Esophagus (tissue), 2 donors: ENCODE results near the gene BHLHE40. TPM values are rescaled to one million over a fixed set of nuclear protein-coding genes. Genes with fewer than 3 reads are reported as not detected.
A peak's percentile ranks its signal among the peaks of the same experiment; 100 is the strongest.

ENCODE experiments used
- H3K27ac ChIP-seq, 2 donors: one replicate each; pipeline ENCODE4 v1.5.1; 2013; ENCODE audit warnings: low read depth in 2 of 2, mild to moderate bottlenecking in 2 of 2, inconsistent platforms in 1 of 2, low read length in 1 of 2, moderate library complexity in 1 of 2
- H3K27me3 ChIP-seq, 2 donors: one replicate each; pipeline ENCODE4 v1.6.1; 2013; ENCODE audit warnings: low read length in 2 of 2, control low read depth in 1 of 2, mild to moderate bottlenecking in 1 of 2; ENCODE audit not compliant: insufficient read depth in 2 of 2, control insufficient read depth in 1 of 2
- H3K36me3 ChIP-seq, 2 donors: one replicate each; pipeline ENCODE4 v1.6.1; 2013; ENCODE audit warnings: low read length in 1 of 2; ENCODE audit not compliant: control insufficient read depth in 2 of 2, insufficient read depth in 2 of 2
- H3K4me1 ChIP-seq, 2 donors: one replicate each; pipeline ENCODE4 v1.6.1; 2013; ENCODE audit warnings: low read length in 1 of 2; ENCODE audit not compliant: control insufficient read depth in 2 of 2, insufficient read depth in 2 of 2
- H3K4me3 ChIP-seq, 2 donors: one replicate each; pipeline ENCODE4 v1.5.1; 2013; ENCODE audit warnings: low read length in 2 of 2, mild to moderate bottlenecking in 2 of 2, low read depth in 1 of 2, moderate library complexity in 1 of 2
- H3K9me3 ChIP-seq, 2 donors: one replicate each; pipeline ENCODE4 v1.6.1; 2013; ENCODE audit warnings: mild to moderate bottlenecking in 2 of 2, low read depth in 1 of 2, low read length in 1 of 2, moderate library complexity in 1 of 2; ENCODE audit not compliant: control insufficient read depth in 2 of 2, insufficient read depth in 1 of 2
- WGBS, 2 donors: extraction: QIAGEN DNeasy Blood & Tissue Kit; methylation state at CpG; one replicate each; pipeline ENCODE4 v1.1.7; 2013; 5-methylcytosine and 5-hydroxymethylcytosine counted together
- polyA plus RNA-seq, 2 donors: library from polyadenylated mRNA; stranded (reverse); fragments of 200-250 nt; gene quantifications; one replicate each; pipeline ENCODE4 v1.2.3, GENCODE V29; 2013
- donor health status: healthy with polysubstance abuse.
- donor health status: Bipolar disorder and iron deficiency.

Gene BHLHE40
- polyA plus RNA-seq, 2 donors = 84.0 to 185 TPM

GRCh38 chr3:4996223-4996765, 17.1 kb downstream of the BHLHE40 start:
- Histone ChIP-seq H3K27me3 (no peaks in the 10 kb centered on the region), H3K4me1 (peaks cover 0 to 17% of the 10 kb centered on the region in 2 donors), H3K36me3 (no peaks in the 10 kb centered on the region), H3K27ac (no peak overlapping the region), H3K9me3 (peaks cover 0 to under 1% of the 10 kb centered on the region in 2 donors), H3K4me3 (no peak overlapping the region)
- 94% methylated on average over 8 of the region's 8 CpGs for WGBS, 2 donors

- 80 to 89% methylated on average over 11 of the region's 11 CpGs for WGBS, 2 donors
Measured at GRCh38 chr3:4996771-4997291, 17.6 kb downstream of the BHLHE40 start.

GRCh38 chr3:4997946-4998345, 18.7 kb downstream of the BHLHE40 start:
- Histone ChIP-seq H3K4me3 (no peak overlapping the region), H3K27ac (no peak overlapping the region), H3K27me3 (no peaks in the 10 kb centered on the region), H3K4me1 (peaks cover 0 to 18% of the 10 kb centered on the region in 2 donors), H3K36me3 (no peaks in the 10 kb centered on the region), H3K9me3 (peaks cover 0 to 2% of the 10 kb centered on the region in 2 donors)
- WGBS, 2 donors = 82 to 85% methylated on average over 7 of the region's 7 CpGs

More at GRCh38 chr3:4996771-4997291, 17.6 kb downstream of the BHLHE40 start:
- H3K4me3 ChIP-seq = no peak overlapping the region
- H3K27me3 ChIP-seq = no peaks in the 10 kb centered on the region
- H3K36me3 ChIP-seq = no peaks in the 10 kb centered on the region
- H3K27ac ChIP-seq = no peak overlapping the region
- H3K9me3 ChIP-seq = peaks cover 0 to 2% of the 10 kb centered on the region in 2 donors
- H3K4me1 ChIP-seq = peaks cover 0 to 18% of the 10 kb centered on the region in 2 donors

- no peak overlapping the region for H3K27ac ChIP-seq
- WGBS, 2 donors = 47 to 55% methylated on average over 6 of the region's 6 CpGs
- no peak overlapping the region for H3K4me3 ChIP-seq
- peaks cover 0 to 2% of the 10 kb centered on the region in 2 donors for H3K9me3 ChIP-seq
- H3K27me3 ChIP-seq = no peaks in the 10 kb centered on the region
- peaks cover 0 to 21% of the 10 kb centered on the region in 2 donors for H3K4me1 ChIP-seq
- H3K36me3 ChIP-seq = no peaks in the 10 kb centered on the region
Measured at GRCh38 chr3:4999531-5000184, 20.4 kb downstream of the BHLHE40 start.

GRCh38 chr3:5001135-5001534, 21.9 kb downstream of the BHLHE40 start:
- WGBS, 2 donors = 93% methylated on average over 4 of the region's 4 CpGs
- H3K4me1 ChIP-seq = peaks cover 0 to 18% of the 10 kb centered on the region in 2 donors
- no peak overlapping the region for H3K4me3 ChIP-seq
- no peak overlapping the region for H3K27ac ChIP-seq
- no peaks in the 10 kb centered on the region for H3K36me3 ChIP-seq
- peaks cover 0 to 2% of the 10 kb centered on the region in 2 donors for H3K9me3 ChIP-seq
- no peaks in the 10 kb centered on the region for H3K27me3 ChIP-seq

GRCh38 chr3:5001805-5002173, 22.6 kb downstream of the BHLHE40 start:
- Histone ChIP-seq H3K4me3 (no peak overlapping the region), H3K27ac (no peak overlapping the region), H3K9me3 (peaks cover 0 to 2% of the 10 kb centered on the region in 2 donors), H3K27me3 (no peaks in the 10 kb centered on the region), H3K36me3 (no peaks in the 10 kb centered on the region), H3K4me1 (peaks cover 0 to 18% of the 10 kb centered on the region in 2 donors)
- 69 to 74% methylated on average over 1 of the region's 1 CpG for WGBS, 2 donors

GRCh38 chr3:5002174-5002870, 23.1 kb downstream of the BHLHE40 start:
- Histone ChIP-seq H3K4me3 (no peak overlapping the region), H3K27me3 (no peaks in the 10 kb centered on the region), H3K4me1 (peaks cover 0 to 18% of the 10 kb centered on the region in 2 donors), H3K9me3 (peaks cover 0 to 2% of the 10 kb centered on the region in 2 donors), H3K36me3 (no peaks in the 10 kb centered on the region), H3K27ac (no peak overlapping the region)
- 63 to 66% methylated on average over 16 of the region's 16 CpGs for WGBS, 2 donors

GRCh38 chr3:5002871-5003247, 23.6 kb downstream of the BHLHE40 start:
- 92% methylated on average over 6 of the region's 6 CpGs for WGBS, 2 donors
- H3K4me1 ChIP-seq = peaks cover 0 to 18% of the 10 kb centered on the region in 2 donors
- no peaks in the 10 kb centered on the region for H3K27me3 ChIP-seq
- H3K27ac ChIP-seq = no peak overlapping the region
- no peak overlapping the region for H3K4me3 ChIP-seq
- no peaks in the 10 kb centered on the region for H3K36me3 ChIP-seq
- H3K9me3 ChIP-seq = peaks cover 0 to 2% of the 10 kb centered on the region in 2 donors

GRCh38 chr3:5004319-5005152, 25.3 kb downstream of the BHLHE40 start:
- H3K4me3 ChIP-seq = no peak overlapping the region
- 64 to 78% methylated on average over 12 of the region's 12 CpGs for WGBS, 2 donors
- H3K36me3 ChIP-seq = no peaks in the 10 kb centered on the region
- H3K9me3 ChIP-seq = peaks cover 0 to 2% of the 10 kb centered on the region in 2 donors
- no peaks in the 10 kb centered on the region for H3K27me3 ChIP-seq
- peaks cover 0 to 16% of the 10 kb centered on the region in 2 donors for H3K4me1 ChIP-seq
- H3K27ac ChIP-seq = peak overlapping the region; percentile 69 to 81
